ENCODE data around the gene OLIG1.

OLIG1 gene

GRCh38 chr21:33063907-33064622 lies 5.9 kb upstream of the OLIG1 start:
- no peak for DNase-seq

- no peak for DNase-seq
Measured at GRCh38 chr21:33064623-33065390, 5.1 kb upstream of the OLIG1 start.

- no peak for DNase-seq
Measured at GRCh38 chr21:33067043-33067442, 2.9 kb upstream of the OLIG1 start.

- DNase-seq = no peak
Measured at GRCh38 chr21:33067457-33067856, 2.5 kb upstream of the OLIG1 start.

- no peak for DNase-seq
Measured at GRCh38 chr21:33069243-33069642, 698 bp upstream of the OLIG1 start.

GRCh38 chr21:33069645-33069993 lies 322 bp upstream of the OLIG1 start:
- no peak for DNase-seq

GRCh38 chr21:33070744-33070997 lies 730 bp downstream of the OLIG1 start:
- no peak for DNase-seq

GRCh38 chr21:33070998-33071769 lies 1.2 kb downstream of the OLIG1 start:
- DNase-seq = no peak

- DNase-seq = no peak
Measured at GRCh38 chr21:33071770-33072306, 1.9 kb downstream of the OLIG1 start.

GRCh38 chr21:33073636-33074035 lies 3.7 kb downstream of the OLIG1 start:
- DNase-seq = no peak

- no peak for DNase-seq
Measured at GRCh38 chr21:33075128-33075527, 5.2 kb downstream of the OLIG1 start.

GRCh38 chr21:33075596-33076195 lies 5.8 kb downstream of the OLIG1 start:
- no peak for DNase-seq

GRCh38 chr21:33076600-33077329 lies 6.8 kb downstream of the OLIG1 start:
- DNase-seq = no peak

GRCh38 chr21:33078907-33079582 lies 9.1 kb downstream of the OLIG1 start:
- DNase-seq = peak in 1 of 2 donors; percentile 35

GRCh38 chr21:33080376-33080775 lies 10.4 kb downstream of the OLIG1 start:
- no peak for DNase-seq

GRCh38 chr21:33080776-33081175 lies 10.8 kb downstream of the OLIG1 start:
- DNase-seq = no peak

GRCh38 chr21:33088384-33088783 lies 18.4 kb downstream of the OLIG1 start:
- DNase-seq = no peak

- DNase-seq = peak in 1 of 2 donors; percentile 49
Measured at GRCh38 chr21:33089395-33090119, 19.6 kb downstream of the OLIG1 start.

GRCh38 chr21:33096426-33096825 lies 26.5 kb downstream of the OLIG1 start:
- no peak for DNase-seq

- DNase-seq = no peak
Measured at GRCh38 chr21:33099131-33099530, 29.2 kb downstream of the OLIG1 start.

- peak in 1 of 2 donors; percentile 40 for DNase-seq
Measured at GRCh38 chr21:33101300-33101911, 31.5 kb downstream of the OLIG1 start.
